Osteoblast (primary cell): ENCODE data around the gene SASH3. TPM values are rescaled to one million over a fixed set of nuclear protein-coding genes. Genes with fewer than 3 reads are reported as not detected.
A peak's percentile ranks its signal among the peaks of the same experiment; 100 is the strongest.

Experiments
- DNase-seq: peaks from one replicate; pipeline ENCODE4 v3.0.0; 2011; ENCODE audit warnings: low spot score, mixed read lengths; ENCODE audit not compliant: insufficient read length; ENCODE audit errors: missing footprints
- H2AFZ ChIP-seq: 2 replicates; pipeline ENCODE4 v1.6.0; 2011; ENCODE audit warnings: mild to moderate bottlenecking, low read length
- H3K27ac ChIP-seq: 2 replicates; pipeline ENCODE4 v1.5.1; 2011; ENCODE audit warnings: mild to moderate bottlenecking, low read depth, low read length, moderate library complexity
- H3K27me3 ChIP-seq: 2 replicates; pipeline ENCODE4 v1.6.0; 2012; ENCODE audit warnings: mild to moderate bottlenecking, control low read depth, inconsistent platforms, low read length, moderate library complexity; ENCODE audit not compliant: insufficient read depth
- H3K36me3 ChIP-seq: 2 replicates; pipeline ENCODE4 v1.5.1; 2011; ENCODE audit warnings: mild to moderate bottlenecking, low read length, control low read depth, moderate library complexity; ENCODE audit not compliant: insufficient read depth
- H3K4me1 ChIP-seq: 2 replicates; pipeline ENCODE4 v1.5.1; 2011; ENCODE audit warnings: mild to moderate bottlenecking, low read length, control low read depth, moderate library complexity; ENCODE audit not compliant: insufficient read depth
- H3K4me2 ChIP-seq: 2 replicates; pipeline ENCODE4 v1.6.0; 2011; ENCODE audit warnings: mild to moderate bottlenecking, low read length; ENCODE audit not compliant: insufficient read depth
- H3K4me3 ChIP-seq: fragments of 200-600 bp; sonication (generic); 3 replicates; pipeline ENCODE4 v1.5.1; 2012; ENCODE audit warnings: mild to moderate bottlenecking, low read length, inconsistent platforms; ENCODE audit not compliant: insufficient read depth
- H3K79me2 ChIP-seq: 2 replicates; pipeline ENCODE4 v1.6.0; 2012; ENCODE audit warnings: mild to moderate bottlenecking, low read length, control low read depth, inconsistent platforms; ENCODE audit not compliant: insufficient read depth
- H3K9me3 ChIP-seq: 2 replicates; pipeline ENCODE4 v1.5.1; 2011; ENCODE audit warnings: low read depth, low read length, control low read depth
- H4K20me1 ChIP-seq: 2 replicates; pipeline ENCODE4 v1.6.0; 2012; ENCODE audit warnings: mild to moderate bottlenecking, low read length, control low read depth; ENCODE audit not compliant: insufficient read depth
- total RNA-seq: library from RNA; depleted of rRNA; stranded (reverse); fragments of >200 nt; gene quantifications from 2 replicates; pipeline ENCODE4 v1.2.3, GENCODE V29; 2012
- TF ChIP-seq, protein P1 (sequence below): IDR thresholded peaks from 2 replicates; pipeline ENCODE4 v1.5.1; 2011; ENCODE audit warnings: mild to moderate bottlenecking, low read depth, low read length, moderate library complexity; ENCODE audit errors: extremely low read depth

Gene SASH3
- total RNA-seq, 1 donor: not detected

- Histone ChIP-seq H3K36me3 (no peaks in the 10 kb centered on the region), H3K79me2 (no peaks in the 10 kb centered on the region), H2AFZ (peak overlapping the region; percentile 29), H3K27me3 (no peaks in the 10 kb centered on the region), H3K27ac (peak overlapping the region; percentile 43), H3K4me1 (peaks cover 18% of the 10 kb centered on the region), H3K4me3 (no peak overlapping the region), H4K20me1 (no peaks in the 10 kb centered on the region), H3K4me2 (peak overlapping the region; percentile 57), H3K9me3 (no peaks in the 10 kb centered on the region)
- no peak for DNase-seq
- TF ChIP-seq, protein P1, sequence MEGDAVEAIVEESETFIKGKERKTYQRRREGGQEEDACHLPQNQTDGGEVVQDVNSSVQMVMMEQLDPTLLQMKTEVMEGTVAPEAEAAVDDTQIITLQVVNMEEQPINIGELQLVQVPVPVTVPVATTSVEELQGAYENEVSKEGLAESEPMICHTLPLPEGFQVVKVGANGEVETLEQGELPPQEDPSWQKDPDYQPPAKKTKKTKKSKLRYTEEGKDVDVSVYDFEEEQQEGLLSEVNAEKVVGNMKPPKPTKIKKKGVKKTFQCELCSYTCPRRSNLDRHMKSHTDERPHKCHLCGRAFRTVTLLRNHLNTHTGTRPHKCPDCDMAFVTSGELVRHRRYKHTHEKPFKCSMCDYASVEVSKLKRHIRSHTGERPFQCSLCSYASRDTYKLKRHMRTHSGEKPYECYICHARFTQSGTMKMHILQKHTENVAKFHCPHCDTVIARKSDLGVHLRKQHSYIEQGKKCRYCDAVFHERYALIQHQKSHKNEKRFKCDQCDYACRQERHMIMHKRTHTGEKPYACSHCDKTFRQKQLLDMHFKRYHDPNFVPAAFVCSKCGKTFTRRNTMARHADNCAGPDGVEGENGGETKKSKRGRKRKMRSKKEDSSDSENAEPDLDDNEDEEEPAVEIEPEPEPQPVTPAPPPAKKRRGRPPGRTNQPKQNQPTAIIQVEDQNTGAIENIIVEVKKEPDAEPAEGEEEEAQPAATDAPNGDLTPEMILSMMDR: no peak
Measured at GRCh38 chrX:129760155-129760554, 19.6 kb upstream of the SASH3 start.

DNA sequence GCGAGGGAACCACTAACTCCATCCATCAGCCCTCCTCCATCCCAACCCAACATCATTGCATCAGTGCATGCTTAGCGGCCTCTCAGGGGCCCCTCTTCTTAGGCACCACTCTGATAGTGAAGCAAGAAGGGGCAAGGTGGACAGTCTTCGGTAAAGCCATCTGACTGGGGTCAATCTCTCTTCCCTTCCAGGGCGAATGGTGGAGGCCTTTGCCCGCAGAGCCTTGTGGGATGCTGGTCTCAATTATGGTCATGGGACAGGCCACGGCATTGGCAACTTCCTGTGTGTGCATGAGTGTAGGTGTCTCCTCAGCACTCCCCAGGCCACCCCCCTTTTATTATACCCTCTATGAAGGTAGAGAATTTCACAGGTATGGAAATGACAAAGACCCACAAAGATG is 18.8 kb upstream of the SASH3 start:
- no peaks in the 10 kb centered on the region for H3K27me3 ChIP-seq
- no peaks in the 10 kb centered on the region for H3K79me2 ChIP-seq
- no peak overlapping the region for H3K4me2 ChIP-seq
- no peaks in the 10 kb centered on the region for H3K9me3 ChIP-seq
- no peak overlapping the region for H2AFZ ChIP-seq
- TF ChIP-seq, protein P1: no peak
- peaks cover 18% of the 10 kb centered on the region for H3K4me1 ChIP-seq
- H3K27ac ChIP-seq: no peak overlapping the region
- DNase-seq: no peak
- H4K20me1 ChIP-seq: no peaks in the 10 kb centered on the region
- no peaks in the 10 kb centered on the region for H3K36me3 ChIP-seq
- H3K4me3 ChIP-seq: no peak overlapping the region

DNA sequence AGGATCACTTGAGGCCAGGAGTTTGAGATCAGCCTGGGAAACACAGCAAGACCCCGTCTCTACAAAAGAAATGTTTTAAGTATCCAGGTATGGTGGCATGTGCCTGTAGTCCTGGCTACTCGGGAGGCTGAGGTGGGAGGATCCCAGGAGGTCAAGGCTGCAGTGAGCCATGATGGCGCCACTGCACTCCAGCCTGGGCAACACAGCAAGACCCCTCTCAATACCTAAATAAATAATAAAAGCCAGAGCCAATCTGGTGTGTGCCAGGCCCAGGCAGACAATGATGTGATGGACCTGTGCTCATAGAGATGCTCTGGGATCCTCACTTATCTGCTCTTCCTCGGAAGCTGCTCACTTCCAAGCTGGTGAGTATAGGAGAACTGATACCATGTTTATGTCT is 18.2 kb upstream of the SASH3 start:
- Histone ChIP-seq H3K4me2 (no peak overlapping the region), H3K9me3 (no peaks in the 10 kb centered on the region), H4K20me1 (no peaks in the 10 kb centered on the region), H3K79me2 (no peaks in the 10 kb centered on the region), H3K36me3 (no peaks in the 10 kb centered on the region), H3K27ac (no peak overlapping the region), H3K27me3 (no peaks in the 10 kb centered on the region), H2AFZ (no peak overlapping the region), H3K4me1 (peaks cover 18% of the 10 kb centered on the region), H3K4me3 (no peak overlapping the region)
- no peak for DNase-seq
- TF ChIP-seq, protein P1: no peak

DNA sequence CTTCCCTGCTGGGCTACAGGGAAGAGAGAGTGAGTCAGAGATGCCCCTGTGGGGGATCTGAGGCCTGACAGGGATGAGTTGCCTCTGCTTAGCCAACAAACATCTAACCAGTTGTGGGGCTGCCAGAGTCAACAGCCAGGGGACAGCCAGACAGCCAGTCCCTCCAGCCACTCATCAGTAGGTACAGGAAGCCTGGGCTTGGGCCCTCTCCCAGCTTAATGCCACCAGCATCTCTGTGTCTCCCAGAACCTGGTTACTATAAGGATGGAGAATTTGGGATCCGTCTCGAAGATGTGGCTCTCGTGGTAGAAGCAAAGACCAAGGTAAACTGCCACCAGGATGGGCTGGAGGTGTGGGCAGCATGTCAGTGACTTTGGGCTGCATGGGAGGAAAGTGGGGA is 17.3 kb upstream of the SASH3 start:
- Histone ChIP-seq H3K4me3 (no peak overlapping the region), H2AFZ (no peak overlapping the region), H3K4me2 (no peak overlapping the region), H4K20me1 (no peaks in the 10 kb centered on the region), H3K79me2 (no peaks in the 10 kb centered on the region), H3K27me3 (no peaks in the 10 kb centered on the region), H3K9me3 (no peaks in the 10 kb centered on the region), H3K27ac (no peak overlapping the region), H3K36me3 (no peaks in the 10 kb centered on the region), H3K4me1 (peaks cover 18% of the 10 kb centered on the region)
- TF ChIP-seq, protein P1: no peak
- DNase-seq: no peak
